H7 (cell line): ENCODE measurements around the gene RCC2. TPM values are rescaled to one million over a fixed set of nuclear protein-coding genes. Genes with fewer than 3 reads are reported as not detected.
A peak's percentile ranks its signal among the peaks of the same experiment; 100 is the strongest.
"Not testable (repeated sequence)": the region's sequence is repeated elsewhere in the genome, so short reads cannot be mapped to it uniquely, and the experiment has no call there.

Experiments
- DNase-seq: peaks from one replicate; pipeline ENCODE4 v3.0.0; 2012
- H3K27me3 ChIP-seq: 2 replicates; pipeline ENCODE4 v1.6.0; 2011; ENCODE audit warnings: mild to moderate bottlenecking, low read length; ENCODE audit not compliant: control insufficient read depth, insufficient read depth
- H3K36me3 ChIP-seq: replicated peaks from 2 replicates; pipeline ENCODE4 v1.5.1; 2011; ENCODE audit warnings: low read length; ENCODE audit not compliant: control insufficient read depth, insufficient read depth
- H3K4me3 ChIP-seq: 2 replicates; pipeline ENCODE4 v1.5.1; 2011; ENCODE audit warnings: low read depth, mild to moderate bottlenecking, control low read depth, low read length, moderate library complexity; ENCODE audit not compliant: insufficient read depth
- total RNA-seq: library from RNA; depleted of rRNA; stranded (reverse); fragments of >200 nt; shearing (Covaris generic); gene quantifications from 2 replicates; pipeline ENCODE4 v1.2.3, GENCODE V29; 2014

RCC2 gene
- total RNA-seq, 1 experiment from 2014 or later: 363 TPM

DNA sequence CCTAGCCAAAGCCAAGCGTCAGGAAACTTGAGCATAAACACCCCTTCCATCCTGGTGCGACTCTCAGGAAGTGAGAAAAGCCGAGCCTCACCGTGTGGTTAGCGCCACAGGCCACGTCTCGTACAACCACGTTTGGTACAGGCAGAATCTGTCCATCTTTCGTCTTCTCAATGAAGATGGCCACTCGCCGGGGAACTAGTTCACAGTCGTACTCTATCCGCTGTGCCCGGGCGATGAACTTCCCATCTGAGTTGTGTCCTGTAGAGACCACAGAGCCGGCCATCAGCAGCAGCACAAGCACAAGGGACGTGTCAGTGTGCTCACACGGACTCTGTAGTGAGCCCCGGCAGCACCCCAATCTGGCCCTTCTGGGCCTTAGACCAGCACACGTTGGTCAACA is 23.1 kb downstream of the RCC2 start:
- H3K36me3 ChIP-seq: peaks cover 68% of the 10 kb centered on the region
- no peaks in the 10 kb centered on the region for H3K27me3 ChIP-seq
- no peak for DNase-seq
- no peak overlapping the region for H3K4me3 ChIP-seq

DNA sequence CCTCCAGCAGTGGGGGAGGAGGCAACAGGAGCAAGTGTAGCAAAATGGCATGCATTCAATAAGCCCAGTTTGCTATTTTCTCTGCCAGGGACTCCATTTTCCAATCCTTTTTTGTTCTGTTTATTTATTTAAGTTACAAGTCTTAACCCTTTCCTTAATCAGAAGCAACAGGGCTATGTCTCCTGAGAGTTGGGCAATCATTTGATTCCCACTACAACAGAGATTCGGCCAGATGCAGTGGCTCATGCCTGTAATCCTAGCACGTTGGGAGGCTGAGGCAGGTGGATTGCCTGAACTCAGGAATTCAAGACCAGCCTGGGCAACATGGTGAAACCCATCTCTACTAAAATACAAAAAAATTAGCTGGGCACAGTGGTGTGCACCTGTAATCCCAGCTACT is 25.5 kb downstream of the RCC2 start:
- Histone ChIP-seq H3K27me3 (no peaks in the 10 kb centered on the region), H3K4me3 (no peak overlapping the region), H3K36me3 (peaks cover 78% of the 10 kb centered on the region)
- no peak for DNase-seq

DNA sequence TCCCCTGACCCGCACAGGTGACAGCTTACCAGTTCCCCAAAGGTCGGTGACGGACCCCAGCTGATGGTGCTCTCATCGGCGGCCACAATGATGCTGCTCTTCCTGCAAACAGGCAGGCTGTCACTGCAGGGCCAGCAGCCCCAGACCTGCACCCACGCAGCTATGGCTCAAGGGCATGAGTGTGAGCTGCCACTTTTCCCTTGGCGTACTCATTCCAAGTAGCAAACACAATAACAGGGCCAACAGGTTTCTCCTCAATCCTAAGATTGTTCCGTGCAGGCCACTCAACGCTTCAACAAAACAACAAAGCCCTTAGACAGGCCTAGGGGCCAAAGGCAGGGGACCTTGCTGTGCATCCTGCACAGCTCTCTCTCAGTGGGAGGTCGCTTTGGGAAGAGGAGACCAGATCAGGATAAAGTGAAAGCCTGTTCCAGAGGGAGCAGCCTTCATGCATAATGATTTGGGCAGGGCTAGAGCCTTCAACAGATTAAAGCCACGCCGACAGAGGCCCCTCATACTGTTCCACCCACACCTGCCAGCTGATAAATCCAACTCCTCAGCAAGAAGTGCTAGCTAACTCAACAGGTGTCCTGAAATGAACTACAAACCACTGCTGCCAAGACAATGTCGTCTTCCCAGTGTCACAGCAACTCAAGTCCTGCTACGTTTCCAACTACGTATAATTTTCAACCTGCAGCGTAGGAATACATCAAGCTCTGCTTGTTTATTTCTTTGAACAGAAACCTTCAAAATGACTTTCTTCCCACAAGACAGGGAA is 27.2 kb downstream of the RCC2 start:
- peaks cover 73% of the 10 kb centered on the region for H3K36me3 ChIP-seq
- no peaks in the 10 kb centered on the region for H3K27me3 ChIP-seq
- no peak for DNase-seq
- no peak overlapping the region for H3K4me3 ChIP-seq

DNA sequence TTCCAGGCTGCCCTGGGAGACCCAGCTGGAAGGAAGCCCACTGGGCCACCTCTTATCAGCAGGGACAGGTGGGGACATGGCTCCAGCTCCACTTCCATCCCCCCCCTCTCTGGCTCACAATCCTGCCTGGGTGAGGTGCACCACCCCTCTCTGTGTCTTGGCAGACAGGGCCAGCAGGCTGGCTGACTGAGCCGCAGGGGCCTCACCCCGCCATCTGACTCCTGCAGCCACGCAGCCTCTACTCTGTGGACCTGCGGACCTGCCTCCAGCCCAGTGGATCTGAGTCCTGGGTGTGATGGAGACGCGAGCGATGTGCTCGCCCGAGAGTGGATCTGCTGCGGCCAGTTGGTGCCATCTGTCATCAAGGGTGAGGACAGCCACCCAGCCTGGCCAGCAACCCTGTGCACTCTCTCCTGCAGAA is 30.1 kb downstream of the RCC2 start:
- Histone ChIP-seq H3K36me3 (peaks cover 54% of the 10 kb centered on the region), H3K4me3 (no peak overlapping the region), H3K27me3 (no peaks in the 10 kb centered on the region)
- no peak for DNase-seq

DNA sequence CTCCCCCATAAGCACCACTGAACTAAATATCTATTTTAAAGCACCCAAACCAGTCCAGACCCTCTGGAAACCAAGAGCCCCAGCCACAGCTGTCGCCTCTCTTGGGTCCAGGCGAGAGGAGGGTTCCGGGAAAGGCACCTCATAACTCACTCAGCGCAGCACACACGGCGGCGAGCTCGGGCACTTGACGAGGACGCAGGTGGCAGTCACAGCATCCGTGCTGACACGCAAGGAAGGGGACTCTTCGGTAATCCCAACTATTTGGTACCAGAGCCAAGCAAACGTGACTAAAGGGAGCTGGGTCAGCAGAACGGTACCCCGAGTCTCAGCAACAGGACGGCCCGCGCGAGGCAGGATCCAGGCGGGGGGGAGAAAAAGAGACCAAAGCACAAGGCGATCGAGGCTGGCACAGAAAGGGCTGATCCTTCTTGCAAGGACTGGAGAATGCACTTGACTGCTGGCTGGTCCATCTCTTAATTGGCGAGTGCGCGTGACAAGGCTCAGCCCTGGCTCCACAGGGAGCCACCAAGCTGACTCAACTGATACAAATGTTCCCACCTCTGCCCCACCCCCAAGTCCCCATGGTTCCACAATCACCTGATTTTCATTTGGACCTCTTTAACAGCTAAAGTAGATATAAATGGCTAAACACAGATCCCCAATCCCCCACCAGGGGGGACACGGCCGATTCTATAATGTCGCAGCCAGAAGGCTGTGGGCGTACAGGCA is 31.5 kb downstream of the RCC2 start:
- H3K4me3 ChIP-seq, H3K27me3 ChIP-seq, DNase-seq: not testable (repeated sequence)
- peaks cover 45% of the 10 kb centered on the region for H3K36me3 ChIP-seq

DNA sequence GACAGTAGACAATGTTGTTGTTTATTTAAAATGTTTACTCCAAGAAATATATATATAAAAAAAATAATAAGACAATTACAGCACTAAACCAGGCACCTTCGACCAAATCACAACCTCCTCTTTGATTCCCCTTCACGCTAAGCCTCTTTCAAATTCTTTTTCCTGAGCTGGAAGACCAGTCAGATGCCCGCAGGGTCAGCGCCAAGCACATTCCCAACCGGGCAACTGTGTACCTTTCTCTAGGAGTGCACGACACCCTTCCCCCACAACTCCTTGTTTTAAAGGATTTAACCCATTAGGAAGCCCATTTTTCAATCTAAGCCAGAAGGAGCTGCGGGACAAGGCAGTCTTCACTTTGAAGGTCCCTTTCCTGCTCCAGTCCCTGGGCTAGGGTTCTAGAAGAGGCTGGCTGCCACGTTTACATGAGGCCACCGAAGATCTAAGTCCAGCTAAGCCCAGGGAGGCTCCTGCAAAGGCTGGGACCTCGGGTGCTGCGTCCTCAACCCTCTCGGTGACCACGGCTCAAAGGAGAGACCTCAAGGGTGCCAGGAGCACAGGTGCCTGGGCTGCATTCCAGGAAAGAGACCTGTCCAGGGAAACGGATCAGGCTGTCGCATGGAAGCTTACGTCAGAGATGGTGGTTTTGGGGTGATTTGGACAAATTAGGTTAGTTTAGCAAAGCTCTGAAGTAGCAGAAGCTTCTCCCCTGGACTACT is 32.6 kb downstream of the RCC2 start:
- not testable (repeated sequence) for H3K4me3 ChIP-seq, H3K27me3 ChIP-seq, DNase-seq
- H3K36me3 ChIP-seq: peaks cover 35% of the 10 kb centered on the region

DNA sequence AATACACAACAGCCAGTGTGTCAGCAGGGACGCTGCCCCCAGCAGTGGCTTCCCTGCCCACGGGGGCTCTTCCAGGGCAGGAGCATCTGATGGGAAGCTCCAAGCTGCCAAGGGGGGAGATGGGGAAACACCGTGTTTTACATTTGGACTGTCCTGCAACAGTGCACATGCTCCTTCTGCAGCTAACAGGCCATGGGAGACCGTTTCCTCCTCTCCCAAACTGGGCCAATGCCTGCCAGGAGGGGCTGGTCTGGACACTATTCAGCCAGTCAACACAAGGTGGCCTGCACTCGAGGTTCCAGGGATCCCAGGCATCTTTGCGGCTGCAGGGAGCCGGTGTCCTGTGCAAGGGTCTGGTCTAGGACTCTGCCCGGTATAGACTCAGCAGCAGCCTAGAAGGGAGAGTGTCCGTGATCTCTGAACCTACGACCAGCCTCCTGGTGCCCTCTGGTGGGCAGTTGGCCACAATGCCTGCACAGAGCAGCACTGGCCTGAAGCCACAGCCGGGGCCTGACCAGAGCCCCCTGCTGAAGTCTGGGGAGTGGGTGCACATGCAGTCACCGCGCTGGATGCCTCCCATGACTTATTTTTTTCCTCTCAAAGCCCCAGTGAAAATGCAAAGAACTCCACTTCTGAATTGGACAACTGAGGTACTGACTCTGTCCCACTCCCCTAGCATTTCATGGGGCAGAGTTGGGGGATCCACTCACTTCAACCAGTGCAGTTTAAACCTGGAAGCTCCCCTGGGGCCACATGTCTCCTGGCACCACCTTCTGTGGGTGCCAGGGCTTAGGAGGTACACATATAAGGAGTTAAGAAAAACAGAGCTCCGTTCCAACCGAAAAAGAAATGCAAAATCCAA is 33.3 kb downstream of the RCC2 start:
- Histone ChIP-seq H3K27me3 (no peaks in the 10 kb centered on the region), H3K36me3 (peaks cover 30% of the 10 kb centered on the region), H3K4me3 (no peak overlapping the region)
- peak; percentile 94 for DNase-seq

DNA sequence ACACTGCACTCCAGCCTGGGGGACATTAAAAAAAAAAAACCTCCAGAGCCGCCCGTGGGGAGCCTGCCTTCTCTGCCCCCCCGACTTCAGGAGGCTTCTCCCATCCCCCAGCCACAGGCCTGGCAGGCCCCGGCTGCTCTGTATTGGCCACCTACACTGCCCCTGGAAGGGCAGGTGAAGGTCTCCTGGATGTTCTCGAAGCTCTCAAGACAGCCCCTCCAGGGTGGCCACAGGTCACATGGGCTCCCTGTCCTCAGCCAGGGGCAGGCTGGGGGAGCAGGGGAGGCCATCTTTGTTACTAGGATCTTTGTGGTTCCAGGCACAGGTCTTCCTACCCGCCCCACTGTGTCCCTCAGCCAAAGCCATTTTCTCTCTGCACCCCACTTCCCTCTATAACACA is 34.7 kb downstream of the RCC2 start:
- peaks cover 17% of the 10 kb centered on the region for H3K36me3 ChIP-seq
- peak; percentile 74 for DNase-seq
- H3K27me3 ChIP-seq: no peaks in the 10 kb centered on the region
- H3K4me3 ChIP-seq: no peak overlapping the region

DNA sequence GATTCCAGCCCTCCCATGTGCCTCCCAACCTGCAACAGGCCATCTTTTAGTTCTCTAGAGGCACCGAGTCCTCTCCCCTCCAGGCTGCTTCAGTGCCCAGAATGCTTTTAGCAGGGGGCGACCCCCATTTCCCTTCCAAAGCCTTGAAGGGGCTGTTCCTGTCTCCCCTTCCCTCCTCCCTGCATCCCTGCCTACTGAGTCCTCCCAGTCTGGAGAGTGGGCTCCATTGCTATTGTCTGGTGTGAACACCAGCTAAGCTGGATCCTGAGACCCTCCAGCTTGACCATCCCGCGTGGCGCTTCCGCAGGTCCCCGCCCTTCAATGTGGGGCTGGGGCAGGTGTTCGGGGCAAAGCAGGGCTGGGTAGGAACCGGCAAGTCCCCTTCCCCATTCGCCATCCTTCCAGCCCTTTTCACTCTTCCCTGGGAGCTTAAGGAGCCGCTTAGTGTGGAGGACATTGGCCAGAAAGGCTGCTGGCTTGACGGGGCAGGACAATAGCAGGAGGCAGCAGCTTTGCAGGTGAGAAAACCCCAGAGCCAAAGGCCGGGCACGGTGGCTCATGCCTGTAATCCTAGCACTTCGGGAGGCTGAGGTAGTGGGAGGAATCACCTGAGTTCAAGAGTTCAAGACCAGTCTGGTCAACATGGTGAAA is 35.3 kb downstream of the RCC2 start:
- Histone ChIP-seq H3K36me3 (peaks cover 11% of the 10 kb centered on the region), H3K27me3 (no peaks in the 10 kb centered on the region), H3K4me3 (no peak overlapping the region)
- peak; percentile 71 for DNase-seq

DNA sequence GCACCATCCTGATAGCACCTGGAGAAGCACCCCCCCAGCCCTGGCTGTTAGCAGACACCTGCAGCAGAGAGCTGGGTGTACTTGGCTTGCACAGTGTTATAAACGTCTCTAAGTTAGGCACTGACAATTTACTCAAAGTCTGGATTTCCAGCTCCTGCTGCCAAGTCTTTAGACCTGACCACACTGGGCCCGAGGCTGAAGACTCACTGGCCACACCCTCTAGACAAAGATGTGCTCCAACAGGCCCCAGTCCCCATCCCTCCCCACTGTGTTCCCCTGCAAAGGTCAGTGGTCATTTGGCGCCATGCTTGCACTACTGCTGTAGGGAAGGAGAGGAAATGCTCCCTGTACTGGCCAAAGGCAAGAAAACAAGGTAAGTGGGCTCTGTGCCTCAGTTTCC is 36.4 kb downstream of the RCC2 start:
- no peak overlapping the region for H3K4me3 ChIP-seq
- peaks cover 6% of the 10 kb centered on the region for H3K36me3 ChIP-seq
- no peaks in the 10 kb centered on the region for H3K27me3 ChIP-seq
- no peak for DNase-seq

DNA sequence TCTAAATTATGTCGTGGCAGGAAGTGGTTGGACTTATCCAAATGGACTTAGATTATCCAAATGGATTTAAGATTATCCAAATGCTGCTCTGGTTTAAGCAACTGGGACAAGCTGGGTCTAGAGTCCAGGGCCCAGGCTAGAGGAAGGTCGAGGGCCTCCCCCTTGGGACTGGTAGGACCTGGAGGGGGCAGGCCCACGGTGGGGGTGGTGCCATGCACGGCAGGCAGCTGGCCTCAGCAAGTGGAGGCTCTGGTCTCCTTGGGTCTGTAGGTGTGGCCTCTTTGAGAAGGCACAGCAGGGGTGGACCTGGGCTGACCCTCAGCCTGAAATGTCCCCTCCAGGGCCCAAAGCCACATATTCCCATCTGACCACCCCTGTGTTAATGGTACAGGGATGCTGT is 37.6 kb downstream of the RCC2 start:
- H3K27me3 ChIP-seq: no peaks in the 10 kb centered on the region
- no peak overlapping the region for H3K4me3 ChIP-seq
- peaks cover 3% of the 10 kb centered on the region for H3K36me3 ChIP-seq
- DNase-seq: peak; percentile 63

DNA sequence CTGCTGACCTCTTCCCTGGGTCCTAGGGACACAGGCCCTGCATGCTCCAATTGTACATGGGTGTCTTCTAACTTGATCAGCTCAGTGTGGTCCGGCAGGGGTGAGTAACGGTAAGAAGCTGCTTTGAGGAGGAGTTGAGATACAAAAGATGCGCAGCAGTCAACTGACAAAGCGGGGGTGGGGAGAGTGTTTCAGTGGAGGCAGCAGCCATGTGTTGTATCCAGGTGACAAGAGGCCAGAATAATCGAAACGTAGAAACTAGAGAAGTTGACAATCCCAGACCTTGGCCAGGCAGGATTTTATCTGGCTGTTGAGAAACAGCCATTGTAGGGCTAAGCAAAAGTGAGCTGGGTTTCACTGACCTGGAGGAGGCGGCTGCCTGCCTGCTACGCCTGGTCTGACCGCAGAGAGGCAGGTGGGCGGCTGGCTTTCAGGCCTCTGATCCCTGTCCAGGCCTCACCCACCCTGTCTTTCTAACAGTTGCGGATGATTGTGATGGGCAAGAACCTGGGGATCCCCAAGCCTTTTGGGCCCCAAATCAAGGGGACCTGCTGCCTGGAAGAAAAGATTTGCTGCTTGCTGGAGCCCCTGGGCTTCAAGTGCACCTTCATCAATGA is 38.6 kb downstream of the RCC2 start:
- H3K27me3 ChIP-seq: no peaks in the 10 kb centered on the region
- H3K4me3 ChIP-seq: no peak overlapping the region
- peaks cover under 1% of the 10 kb centered on the region for H3K36me3 ChIP-seq
- peak; percentile 82 for DNase-seq

DNA sequence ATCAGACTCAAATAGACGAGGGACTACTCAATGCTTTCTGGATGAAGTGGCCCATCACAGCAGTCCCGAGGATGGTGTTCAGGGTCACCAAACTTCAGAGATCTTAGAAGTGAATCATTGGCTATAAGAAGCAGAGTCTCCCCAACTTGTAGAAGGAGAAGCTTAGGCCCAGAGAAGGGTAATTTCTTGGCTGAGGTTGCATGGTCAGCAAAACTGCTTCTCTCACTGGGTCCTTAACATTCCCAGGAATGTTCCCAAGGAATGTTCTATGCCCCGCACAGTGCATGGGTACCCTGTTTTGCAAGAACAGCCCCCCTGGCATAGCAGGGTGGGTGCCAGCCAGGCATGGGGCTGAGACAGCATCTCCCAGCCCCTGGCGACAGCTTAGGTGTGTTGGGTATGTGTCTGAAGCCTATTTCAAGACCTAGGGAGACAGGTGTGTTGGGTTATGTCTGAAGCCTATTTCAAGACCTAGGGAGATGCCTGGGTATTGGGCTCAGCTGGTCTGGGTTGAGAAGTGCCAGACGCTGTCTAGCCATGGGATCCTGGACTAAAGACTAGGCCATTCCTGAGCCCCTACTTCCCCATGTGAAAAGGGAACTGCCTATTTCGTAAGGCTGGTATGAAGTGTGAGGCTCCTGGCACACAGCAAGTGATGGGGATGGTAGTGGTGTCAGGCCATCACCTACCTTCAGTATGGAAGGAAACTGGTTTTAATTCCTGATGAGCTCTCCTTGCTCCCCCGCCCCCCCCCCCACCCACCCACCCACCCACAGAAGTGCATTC is 41.4 kb downstream of the RCC2 start:
- DNase-seq: no peak
- H3K4me3 ChIP-seq: no peak overlapping the region
- no peaks in the 10 kb centered on the region for H3K27me3 ChIP-seq
- H3K36me3 ChIP-seq: no peaks in the 10 kb centered on the region
